Measurements from ENCODE around the gene C16orf89. TPM values are rescaled to one million over a fixed set of nuclear protein-coding genes. Genes with fewer than 3 reads are reported as not detected.
A peak's percentile ranks its signal among the peaks of the same experiment; 100 is the strongest.

Gene C16orf89
- total RNA-seq, 4 donors from 2014 or later = 0.62 to 21.0 (median 7.7) TPM

DNA sequence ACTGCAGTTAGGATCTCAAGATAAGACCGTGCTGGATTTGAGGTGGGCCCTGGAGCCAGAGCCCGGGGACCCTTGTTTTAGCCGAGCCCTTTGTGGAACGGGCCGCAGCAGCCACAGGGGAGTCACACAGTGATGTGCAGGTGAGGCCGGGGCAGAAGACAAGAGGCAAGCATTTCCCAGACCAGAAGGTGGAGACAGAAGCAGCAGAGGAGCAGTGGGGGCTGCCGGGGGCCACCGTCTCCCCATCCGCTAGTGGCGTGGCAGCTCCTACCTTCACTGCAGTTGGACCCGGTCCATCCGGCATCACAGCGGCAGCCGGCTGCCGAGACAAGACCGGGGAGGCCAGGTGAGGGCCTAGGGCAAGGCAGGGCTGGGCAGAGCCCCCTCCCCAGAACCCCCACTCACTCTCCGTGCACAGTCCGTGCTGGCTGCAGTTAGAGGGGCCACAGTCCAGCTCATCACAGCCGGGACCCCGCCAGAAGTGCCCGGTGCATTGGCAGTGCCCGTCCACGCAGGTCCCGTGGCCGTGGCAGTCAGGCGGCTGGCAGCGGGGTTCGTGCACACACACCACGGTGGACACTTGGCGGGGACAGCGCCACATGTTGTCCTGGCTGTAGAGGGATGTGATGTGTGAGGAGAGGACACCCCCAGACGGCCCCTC lies 38.1 kb downstream of the C16orf89 start:
- Histone ChIP-seq H3K9me3 (no peaks in the 10 kb centered on the region), H3K4me3 (no peak overlapping the region), H3K27ac (no peak overlapping the region), H3K36me3 (peaks cover 0 to 54% of the 10 kb centered on the region in 2 donors), H3K4me1 (peaks cover 0 to 9% (median 0%) of the 10 kb centered on the region in 3 donors), H3K27me3 (peaks cover 2% of the 10 kb centered on the region)
- ATAC-seq = no peak
- TF ChIP-seq POLR2A (IDR thresholded peaks at IDR 0.05) (no peak), CTCF (IDR thresholded peaks at IDR 0.05) (no peak), POLR2AphosphoS5 (IDR thresholded peaks at IDR 0.05) (no peak), EP300 (IDR thresholded peaks at IDR 0.05) (no peak)
- no CpG with 5 or more reads among the region's 32 CpGs for WGBS, 2 donors (ENCODE audit: low coverage in 1 of 2)

DNA sequence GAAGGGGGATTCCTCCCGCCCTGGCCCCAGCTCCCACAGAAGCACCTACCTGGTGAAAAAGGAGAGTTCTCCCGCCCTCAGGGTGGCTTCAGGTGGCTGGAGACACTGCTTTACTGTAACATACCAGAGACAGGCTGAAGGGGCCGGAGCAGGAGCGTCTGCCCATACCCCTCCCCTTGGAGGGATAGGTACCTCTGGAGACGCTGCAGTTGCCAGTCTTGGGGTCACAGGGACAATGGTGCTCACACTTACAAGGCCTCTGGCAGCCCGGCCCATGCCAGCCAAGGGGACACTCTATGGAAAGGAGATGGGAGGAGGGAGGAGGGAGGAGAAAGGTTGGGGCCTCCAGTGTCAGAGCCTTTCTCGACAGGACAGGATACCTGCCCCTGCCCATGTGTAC lies 38.7 kb downstream of the C16orf89 start:
- Histone ChIP-seq H3K36me3 (peaks cover 0 to 54% of the 10 kb centered on the region in 2 donors), H3K27ac (no peak overlapping the region), H3K27me3 (peaks cover 8% of the 10 kb centered on the region), H3K9me3 (no peaks in the 10 kb centered on the region), H3K4me3 (no peak overlapping the region), H3K4me1 (peaks cover 0 to 3% (median 0%) of the 10 kb centered on the region in 3 donors)
- TF ChIP-seq POLR2AphosphoS5 (IDR thresholded peaks at IDR 0.05) (no peak), EP300 (IDR thresholded peaks at IDR 0.05) (no peak), POLR2A (IDR thresholded peaks at IDR 0.05) (no peak), CTCF (IDR thresholded peaks at IDR 0.05) (no peak)
- no peak for ATAC-seq
- no CpG with 5 or more reads among the region's 7 CpGs for WGBS, 2 donors (ENCODE audit: low coverage in 1 of 2)

DNA sequence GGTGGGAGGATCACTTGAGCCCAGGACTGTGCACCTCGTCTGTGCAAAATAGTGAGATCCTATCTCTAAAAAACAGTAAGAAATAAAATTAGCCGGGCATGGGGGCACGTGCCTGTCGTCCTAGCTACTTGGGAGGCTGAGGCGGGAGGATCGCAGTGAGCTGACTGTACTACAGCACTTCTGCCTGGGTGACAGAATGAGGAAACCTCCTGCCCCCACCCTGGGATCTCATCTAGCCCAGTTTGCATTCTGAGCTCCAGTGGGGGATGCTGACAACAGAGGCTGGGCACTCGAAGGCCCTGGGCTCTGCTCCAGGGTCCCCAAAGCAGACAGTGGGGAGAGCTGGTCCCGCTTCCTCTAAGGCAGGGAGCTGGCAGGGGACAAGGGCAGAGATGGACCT lies 39.1 kb downstream of the C16orf89 start:
- H3K27me3 ChIP-seq = peaks cover 12% of the 10 kb centered on the region
- TF ChIP-seq POLR2A (IDR thresholded peaks at IDR 0.05) (no peak), EP300 (IDR thresholded peaks at IDR 0.05) (no peak), POLR2AphosphoS5 (IDR thresholded peaks at IDR 0.05) (no peak), CTCF (IDR thresholded peaks at IDR 0.05) (no peak)
- no peak for ATAC-seq
- H3K36me3 ChIP-seq = peaks cover 0 to 54% of the 10 kb centered on the region in 2 donors
- no peak overlapping the region for H3K4me3 ChIP-seq
- no peaks in the 10 kb centered on the region for H3K4me1 ChIP-seq
- H3K9me3 ChIP-seq = no peaks in the 10 kb centered on the region
- no peak overlapping the region for H3K27ac ChIP-seq
- 73% methylated on average over 3 of the region's 8 CpGs; no CpG with 5 or more reads in 1 of the 2 donors for WGBS, 2 donors (ENCODE audit: low coverage in 1 of 2)

DNA sequence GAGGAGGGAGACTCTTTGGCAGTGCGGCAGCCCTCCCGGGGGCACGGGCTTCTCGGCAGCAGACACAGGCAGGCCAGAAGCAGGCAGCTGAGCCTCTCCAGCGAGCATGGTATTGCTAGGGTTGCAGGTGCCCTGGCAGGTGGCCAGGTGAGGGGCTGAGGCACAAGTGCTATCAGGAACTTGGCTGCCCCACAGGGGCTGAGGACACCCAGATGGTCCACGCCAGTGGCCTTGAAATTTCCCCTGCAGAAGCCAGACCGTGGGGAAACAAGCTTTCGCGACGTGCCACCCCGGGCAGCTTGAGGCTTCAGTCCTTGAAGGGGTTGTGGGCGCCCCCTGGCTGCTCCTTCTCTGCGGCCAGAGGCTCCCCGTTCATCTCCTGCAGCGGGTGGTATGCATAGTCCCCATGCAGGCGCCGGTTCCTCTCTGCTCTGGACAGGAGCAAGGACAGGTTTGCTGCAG lies 40.6 kb downstream of the C16orf89 start:
- WGBS, 2 donors (ENCODE audit: low coverage in 1 of 2) = 40 to 42% methylated on average over 3 to 4 of the region's 17 CpGs
- H3K9me3 ChIP-seq = no peaks in the 10 kb centered on the region
- no peak overlapping the region for H3K27ac ChIP-seq
- TF ChIP-seq POLR2AphosphoS5 (IDR thresholded peaks at IDR 0.05) = no peak
- no peak for TF ChIP-seq EP300 (IDR thresholded peaks at IDR 0.05)
- TF ChIP-seq POLR2A (IDR thresholded peaks at IDR 0.05) = no peak
- peak in 1 of 4 experiments; percentile 29 for TF ChIP-seq CTCF (IDR thresholded peaks at IDR 0.05)
- peaks cover 0 to 41% of the 10 kb centered on the region in 2 donors for H3K36me3 ChIP-seq
- no peaks in the 10 kb centered on the region for H3K4me1 ChIP-seq
- no peak for ATAC-seq
- H3K4me3 ChIP-seq = no peak overlapping the region
- H3K27me3 ChIP-seq = peaks cover 27% of the 10 kb centered on the region

DNA sequence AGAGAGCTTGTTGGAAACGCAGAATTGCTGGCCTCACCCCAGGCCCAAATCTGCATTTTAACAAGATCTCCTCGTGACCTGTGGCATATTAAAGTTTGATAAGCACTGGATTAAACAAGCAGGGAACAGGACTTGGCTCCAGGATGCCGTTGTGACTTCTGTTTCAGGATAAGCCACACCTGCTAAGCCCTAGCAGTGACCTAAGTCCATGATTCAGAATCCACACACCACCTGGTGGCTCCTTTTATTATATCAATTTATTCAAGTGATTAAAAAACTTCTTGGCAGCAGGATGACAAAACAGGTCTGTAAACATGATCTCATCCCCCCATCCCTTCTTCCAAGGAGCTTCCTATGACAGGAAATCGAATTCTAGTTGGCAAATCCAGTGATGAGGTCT lies 41.1 kb downstream of the C16orf89 start:
- H3K27me3 ChIP-seq = peaks cover 27% of the 10 kb centered on the region
- no peak for TF ChIP-seq EP300 (IDR thresholded peaks at IDR 0.05)
- TF ChIP-seq POLR2A (IDR thresholded peaks at IDR 0.05) = no peak
- TF ChIP-seq POLR2AphosphoS5 (IDR thresholded peaks at IDR 0.05) = no peak
- TF ChIP-seq CTCF (IDR thresholded peaks at IDR 0.05) = no peak
- no peak for ATAC-seq
- H3K4me1 ChIP-seq = no peaks in the 10 kb centered on the region
- no peak overlapping the region for H3K4me3 ChIP-seq
- H3K27ac ChIP-seq = no peak overlapping the region
- peaks cover 0 to 36% of the 10 kb centered on the region in 2 donors for H3K36me3 ChIP-seq
- H3K9me3 ChIP-seq = no peaks in the 10 kb centered on the region
- WGBS, 2 donors (ENCODE audit: low coverage in 1 of 2) = 33 to 46% methylated on average over 2 to 3 of the region's 4 CpGs
